Neural cell (in vitro differentiated cells): ENCODE results near the gene CAPN13. TPM values are rescaled to one million over a fixed set of nuclear protein-coding genes. Genes with fewer than 3 reads are reported as not detected.

ENCODE experiments used
- H2AFZ ChIP-seq: fragments of 200-600, 300-800 bp; sonication (generic), shearing (Covaris generic); 2 replicates; pipeline ENCODE4 v1.6.0; 2014; ENCODE audit warnings: low read depth, mild to moderate bottlenecking, antibody characterized with exemption, low read length, moderate library complexity
- H3F3A ChIP-seq: fragments of 200-600 bp; shearing (Covaris generic); 2 replicates; pipeline ENCODE4 v1.6.1; 2016; ENCODE audit warnings: mild to moderate bottlenecking, moderate library complexity, mixed read lengths, antibody characterized with exemption, low read length; ENCODE audit not compliant: insufficient read depth, poor library complexity, severe bottlenecking
- H3K27ac ChIP-seq: fragments of 200-600, 300-800 bp; sonication (generic), shearing (Covaris generic); 2 replicates; pipeline ENCODE4 v1.5.1; 2014; ENCODE audit warnings: mild to moderate bottlenecking, low read length, moderate library complexity
- H3K27me3 ChIP-seq: fragments of 300-800, 200-600 bp; sonication (generic), shearing (Covaris generic); 2 replicates; pipeline ENCODE4 v1.6.0; 2014; ENCODE audit warnings: mild to moderate bottlenecking, low read depth, low read length, moderate library complexity; ENCODE audit not compliant: insufficient read depth
- H3K36me3 ChIP-seq: fragments of 300-800, 200-600 bp; sonication (generic), shearing (Covaris generic); 2 replicates; pipeline ENCODE4 v1.5.1; 2014; ENCODE audit warnings: mild to moderate bottlenecking, antibody characterized with exemption, low read length, moderate library complexity; ENCODE audit not compliant: insufficient read depth
- H3K4me2 ChIP-seq: fragments of 300-800, 200-600 bp; sonication (generic), shearing (Covaris generic); 2 replicates; pipeline ENCODE4 v1.6.0; 2014; ENCODE audit warnings: mild to moderate bottlenecking, low read length
- H3K4me3 ChIP-seq: fragments of 300-800, 200-600 bp; sonication (generic), shearing (Covaris generic); 2 replicates; pipeline ENCODE4 v1.5.1; 2014; ENCODE audit warnings: mild to moderate bottlenecking, low read length, moderate library complexity
- H3K79me2 ChIP-seq: fragments of 200-600 bp; shearing (Covaris generic); replicated peaks from 2 replicates; pipeline ENCODE4 v1.6.0; 2014; ENCODE audit warnings: mild to moderate bottlenecking, low read length, moderate library complexity; ENCODE audit not compliant: insufficient read depth
- H3K9ac ChIP-seq: fragments of 300-800, 200-600 bp; sonication (generic), shearing (Covaris generic); 2 replicates; pipeline ENCODE4 v1.6.1; 2016; ENCODE audit warnings: mild to moderate bottlenecking, low read length, mixed read lengths
- H3K9me2 ChIP-seq: fragments of 200-600 bp; shearing (Covaris generic); 2 replicates; pipeline ENCODE4 v1.6.1; 2016; ENCODE audit warnings: mild to moderate bottlenecking, low read length, mixed read lengths; ENCODE audit not compliant: insufficient read depth
- H3K9me3 ChIP-seq: fragments of 200-600, 300-800 bp; sonication (generic), shearing (Covaris generic); 2 replicates; pipeline ENCODE4 v1.6.1; 2016; ENCODE audit warnings: mild to moderate bottlenecking, mixed run types, low read length, moderate library complexity, mixed read lengths
- H4K20me1 ChIP-seq: fragments of 200-600 bp; shearing (Covaris generic); 2 replicates; pipeline ENCODE4 v1.6.1; 2016; ENCODE audit warnings: mild to moderate bottlenecking, mixed run types; ENCODE audit not compliant: insufficient read depth
- CTCF ChIP-seq: fragments of 450-650 bp; IDR thresholded peaks from 2 replicates; pipeline ENCODE4 v1.5.1; 2014; ENCODE audit warnings: antibody characterized with exemption, mild to moderate bottlenecking, moderate library complexity; ENCODE audit not compliant: poor library complexity, severe bottlenecking
- EP300 ChIP-seq: fragments of 450-650 bp; conservative IDR thresholded peaks from 2 replicates; pipeline ENCODE4 v1.6.1; 2014; ENCODE audit warnings: antibody characterized with exemption, mild to moderate bottlenecking, moderate library complexity; ENCODE audit not compliant: poor library complexity, severe bottlenecking
- EZH2 ChIP-seq: fragments of 200-600, 300-800 bp; shearing (Covaris generic), sonication (generic); IDR thresholded peaks from 2 replicates; pipeline ENCODE4 v1.6.1; 2014; ENCODE audit warnings: antibody characterized with exemption, low read length, borderline replicate concordance, mild to moderate bottlenecking; ENCODE audit not compliant: insufficient read depth, poor library complexity, severe bottlenecking
- MXI1 ChIP-seq: fragments of 450-650 bp; conservative IDR thresholded peaks from 2 replicates; pipeline ENCODE4 v1.6.1; 2014; ENCODE audit warnings: antibody characterized with exemption, mild to moderate bottlenecking; ENCODE audit not compliant: poor library complexity, severe bottlenecking
- POLR2AphosphoS5 ChIP-seq: IDR thresholded peaks from 2 replicates; pipeline ENCODE4 v1.6.1; 2012
- RAD21 ChIP-seq: fragments of 450-650 bp; conservative IDR thresholded peaks from 2 replicates; pipeline ENCODE4 v1.6.1; 2014; ENCODE audit warnings: antibody characterized with exemption, mild to moderate bottlenecking, moderate library complexity
- REST ChIP-seq: IDR thresholded peaks from 2 replicates; pipeline ENCODE4 v1.6.1; 2012; ENCODE audit warnings: borderline replicate concordance
- SMC3 ChIP-seq: fragments of 450-650 bp; conservative IDR thresholded peaks from 2 replicates; pipeline ENCODE4 v1.6.1; 2014; ENCODE audit warnings: antibody characterized with exemption, mild to moderate bottlenecking, moderate library complexity; ENCODE audit not compliant: poor library complexity
- TAF1 ChIP-seq: IDR thresholded peaks from 2 replicates; pipeline ENCODE4 v1.6.1; 2012; ENCODE audit warnings: low read depth
- polyA plus RNA-seq: library from polyadenylated mRNA; depleted of rRNA; stranded (reverse); fragments of >200 nt; gene quantifications from 2 replicates; pipeline ENCODE4 v1.2.3, GENCODE V29; 2014

The CAPN13 gene
- polyA plus RNA-seq, 1 donor from 2014 or later = not detected

GRCh38 chr2:30736461-30737325 lies 70.6 kb downstream of the CAPN13 start:
- H3K27me3 ChIP-seq = no peaks in the 10 kb centered on the region
- H2AFZ ChIP-seq = no peak overlapping the region
- no peaks in the 10 kb centered on the region for H3K79me2 ChIP-seq
- H4K20me1 ChIP-seq = no peaks in the 10 kb centered on the region
- H3K36me3 ChIP-seq = no peaks in the 10 kb centered on the region
- no peak overlapping the region for H3K9ac ChIP-seq
- TF ChIP-seq REST = no peak
- no peak for TF ChIP-seq SMC3
- TF ChIP-seq EP300 = no peak
- no peak for TF ChIP-seq MXI1
- TF ChIP-seq CTCF = no peak
- TF ChIP-seq RAD21 = no peak
- no peak for TF ChIP-seq TAF1
- no peak for TF ChIP-seq POLR2AphosphoS5
- TF ChIP-seq EZH2 = no peak
- no peaks in the 10 kb centered on the region for H3K9me3 ChIP-seq
- no peak overlapping the region for H3K4me3 ChIP-seq
- H3K9me2 ChIP-seq = no peaks in the 10 kb centered on the region
- H3K27ac ChIP-seq = no peak overlapping the region
- no peak overlapping the region for H3K4me2 ChIP-seq
- H3F3A ChIP-seq = no peaks in the 10 kb centered on the region

- Histone ChIP-seq H3K27ac (no peak overlapping the region), H3K9me2 (no peaks in the 10 kb centered on the region)
- TF ChIP-seq REST (no peak), CTCF (no peak), RAD21 (no peak), SMC3 (no peak), EZH2 (no peak), MXI1 (no peak)
Measured at GRCh38 chr2:30733876-30734520, 73.2 kb downstream of the CAPN13 start.

More at GRCh38 chr2:30733876-30734520, 73.2 kb downstream of the CAPN13 start:
- Histone ChIP-seq H3K9ac (no peak overlapping the region), H3K36me3 (no peaks in the 10 kb centered on the region), H3K27me3 (no peaks in the 10 kb centered on the region), H3K4me2 (no peak overlapping the region), H3F3A (no peaks in the 10 kb centered on the region), H4K20me1 (no peaks in the 10 kb centered on the region), H3K79me2 (no peaks in the 10 kb centered on the region), H3K4me3 (no peak overlapping the region), H2AFZ (no peak overlapping the region), H3K9me3 (no peaks in the 10 kb centered on the region)
